Muscle of arm (tissue), 12 donors: ENCODE measurements around the gene PARD3. TPM values are rescaled to one million over a fixed set of nuclear protein-coding genes. Genes with fewer than 3 reads are reported as not detected.

ENCODE experiments used
- DNase-seq: peaks from one replicate; pipeline ENCODE4 v3.0.0-alpha.2; 2013
- polyA plus RNA-seq, 12 donors: library from polyadenylated mRNA; unstranded; fragments of 120-200 nt; gene quantifications; one replicate each; pipeline ENCODE4 v1.2.1, GENCODE V29; 2013; ENCODE audit not compliant: insufficient read length in 12 of 12

PARD3 gene
- polyA plus RNA-seq, 12 donors: 40.7 to 93.0 (median 44.5) TPM; not detected in 1

DNA sequence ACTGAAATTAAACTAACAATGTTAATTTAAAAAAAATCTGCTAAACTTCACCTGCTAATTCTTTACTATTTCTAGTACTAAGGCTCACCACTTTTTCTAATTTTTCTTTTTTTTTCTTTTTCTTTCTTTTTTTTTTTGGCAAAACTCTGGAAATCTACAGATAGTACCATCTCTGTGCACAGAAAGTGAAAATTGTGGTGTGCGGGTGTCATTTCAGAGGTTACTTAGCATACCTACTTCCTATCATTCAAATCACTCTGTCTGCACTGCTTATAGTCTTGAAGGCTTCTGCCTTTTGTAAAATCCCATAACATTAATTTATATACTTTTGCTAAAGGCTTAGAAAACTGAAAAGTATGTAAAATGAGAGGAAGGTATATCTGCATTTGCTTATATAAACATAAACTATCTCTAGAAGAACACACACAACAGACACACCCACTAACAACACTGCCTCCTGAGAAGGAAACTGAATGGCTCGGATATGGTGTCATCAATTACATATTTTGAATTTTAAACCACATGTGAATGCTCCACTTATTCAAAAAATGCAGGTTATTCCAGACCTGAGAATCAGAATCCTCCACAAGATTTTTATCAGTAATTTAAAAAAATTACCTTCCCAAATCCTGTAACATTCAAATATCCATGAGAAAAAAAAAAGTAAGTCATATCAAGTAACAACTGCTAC is 229.5 kb downstream of the PARD3 start:
- no peak for DNase-seq

DNA sequence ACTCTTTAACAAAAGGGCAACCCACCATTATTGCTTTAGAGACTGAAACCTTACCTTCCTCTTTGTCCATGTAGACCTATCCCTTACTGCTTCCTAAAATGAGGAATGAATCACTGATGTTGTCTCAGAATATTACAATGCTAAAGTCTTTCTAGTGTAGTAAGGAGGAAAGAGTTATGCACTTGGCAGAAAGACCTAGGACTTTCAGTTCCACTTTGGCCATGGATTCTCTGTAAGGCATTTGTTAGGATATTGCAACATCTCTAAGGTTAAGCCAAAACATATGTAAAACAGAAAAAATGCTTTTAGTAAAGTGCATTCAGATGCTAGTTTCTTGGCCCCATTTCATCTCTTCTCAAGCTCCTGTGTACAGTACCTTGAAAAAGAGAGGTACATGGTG is 230.9 kb downstream of the PARD3 start:
- peak; percentile 77 for DNase-seq

DNA sequence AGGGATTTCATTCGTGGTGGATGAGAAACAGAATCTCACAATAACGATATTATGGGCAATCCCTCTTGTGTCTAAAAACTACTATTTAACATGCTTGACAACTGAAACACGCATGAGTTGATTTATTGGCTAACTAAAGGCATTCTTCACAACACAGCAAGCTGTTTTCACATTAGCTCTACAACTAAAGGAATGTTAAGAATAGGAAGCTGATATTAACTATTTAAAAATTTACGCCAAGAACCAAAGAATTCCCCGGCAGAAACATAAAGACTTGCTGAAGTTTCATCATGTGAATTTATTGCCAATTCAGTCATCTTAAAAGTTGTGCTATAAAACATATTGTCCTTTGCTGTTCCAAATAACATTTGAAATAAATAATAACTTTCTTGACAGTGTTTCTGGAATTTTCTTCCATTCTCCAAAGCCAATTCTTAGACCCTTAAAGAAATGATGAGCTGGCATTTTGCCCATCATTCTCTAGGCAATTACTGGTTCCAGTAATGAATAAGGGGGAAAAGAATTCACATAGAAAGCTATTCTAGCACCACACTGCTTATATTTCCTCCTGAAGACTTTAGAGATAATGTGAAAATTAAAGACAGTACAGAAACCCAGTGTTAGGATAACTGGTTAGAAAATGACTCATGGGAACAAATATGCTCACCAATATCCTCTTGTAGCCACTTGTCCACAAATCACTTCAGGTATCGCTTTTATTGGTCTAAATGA is 233.1 kb downstream of the PARD3 start:
- DNase-seq: peak; percentile 75

DNA sequence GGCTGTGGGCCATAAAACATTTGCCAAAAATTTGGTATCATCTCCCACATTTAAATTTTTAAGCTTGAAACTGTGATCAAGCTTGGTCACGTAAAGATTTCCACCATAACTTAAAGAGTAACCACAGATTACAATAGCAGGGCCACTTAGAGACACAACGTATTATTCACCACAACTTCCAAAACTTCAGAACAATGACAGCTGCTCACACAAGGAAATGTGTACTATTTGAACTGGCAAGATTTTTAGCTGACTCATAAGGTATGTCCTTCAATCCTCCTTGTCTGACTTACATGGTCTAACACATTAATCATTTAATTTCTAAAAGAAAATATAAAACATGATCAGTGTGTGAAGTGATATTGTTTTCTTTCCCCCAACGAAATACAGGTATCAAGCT is 234.5 kb downstream of the PARD3 start:
- no peak for DNase-seq

DNA sequence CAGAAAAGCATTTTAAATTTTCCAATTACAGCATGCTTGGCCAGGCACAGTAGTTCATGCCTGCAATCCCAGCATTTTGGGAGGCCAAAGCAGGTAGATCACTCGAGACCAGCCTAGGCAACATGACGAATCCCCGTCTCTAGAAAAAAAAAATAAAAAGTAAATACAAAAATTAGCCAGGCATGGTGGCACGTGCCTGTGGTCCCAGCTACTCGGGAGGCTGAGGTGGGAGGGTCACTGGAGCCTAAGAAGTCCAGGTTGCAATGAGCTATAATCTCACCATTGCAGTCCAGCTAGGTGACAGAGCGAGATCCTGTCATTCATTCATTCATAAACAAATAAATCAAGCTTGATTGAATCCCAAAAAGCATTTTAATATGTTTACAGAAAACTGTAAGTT is 234.9 kb downstream of the PARD3 start:
- no peak for DNase-seq

DNA sequence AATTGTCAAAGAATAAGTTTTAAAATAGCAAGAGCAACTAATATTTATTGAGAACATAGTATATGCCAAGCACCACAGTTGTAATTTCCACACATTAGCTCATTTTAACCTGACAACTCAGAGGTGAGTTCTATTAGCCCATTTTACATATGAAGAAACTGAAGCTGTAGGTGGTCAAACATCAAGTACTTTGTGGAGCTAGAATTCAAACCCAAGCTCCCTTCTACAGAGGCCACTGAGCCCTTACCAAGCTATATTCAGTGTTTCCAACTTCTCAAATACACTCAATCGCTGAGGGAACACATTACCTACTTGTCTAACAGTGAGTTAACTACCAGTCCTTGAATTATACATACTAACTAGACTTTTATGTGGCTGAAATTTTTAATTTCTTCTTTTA is 236.6 kb downstream of the PARD3 start:
- no peak for DNase-seq

DNA sequence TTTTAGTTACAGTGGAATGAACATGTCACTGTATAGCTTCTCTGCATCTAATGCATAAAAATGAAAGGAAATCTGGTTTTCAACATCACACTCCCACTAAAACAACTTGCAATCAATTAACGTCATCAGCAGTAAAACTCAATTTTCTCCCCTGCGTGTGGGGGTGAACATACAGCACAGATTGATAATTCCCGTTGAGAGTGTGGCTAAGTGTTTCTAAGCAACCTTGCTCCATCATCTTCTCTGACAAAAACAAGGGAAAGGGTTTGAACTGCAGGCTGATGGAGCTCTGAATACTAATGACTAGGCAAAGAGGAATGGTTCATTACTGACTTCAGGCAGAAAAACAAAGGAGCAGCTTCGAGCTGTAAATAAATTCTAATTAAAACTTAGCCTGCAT is 238.3 kb downstream of the PARD3 start:
- DNase-seq: no peak

DNA sequence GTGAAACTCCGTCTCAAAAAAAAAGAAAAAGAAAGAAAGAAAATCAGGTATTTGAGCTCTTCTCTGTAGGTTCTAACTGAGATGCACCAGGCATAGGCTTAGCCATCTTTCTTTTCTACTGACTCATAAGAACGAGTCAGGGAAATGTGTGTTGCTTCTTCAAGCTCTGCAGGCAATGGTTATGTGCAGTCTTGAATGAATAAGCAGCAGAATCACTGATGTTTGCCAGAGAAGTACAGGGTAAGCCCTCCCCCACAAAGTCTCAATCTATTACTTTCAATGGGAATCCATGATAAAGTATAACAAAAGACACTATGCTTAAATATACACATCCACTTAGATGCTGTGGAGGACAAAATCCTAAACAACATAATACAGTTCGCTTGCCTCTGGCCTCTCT is 239.2 kb downstream of the PARD3 start:
- no peak for DNase-seq

DNA sequence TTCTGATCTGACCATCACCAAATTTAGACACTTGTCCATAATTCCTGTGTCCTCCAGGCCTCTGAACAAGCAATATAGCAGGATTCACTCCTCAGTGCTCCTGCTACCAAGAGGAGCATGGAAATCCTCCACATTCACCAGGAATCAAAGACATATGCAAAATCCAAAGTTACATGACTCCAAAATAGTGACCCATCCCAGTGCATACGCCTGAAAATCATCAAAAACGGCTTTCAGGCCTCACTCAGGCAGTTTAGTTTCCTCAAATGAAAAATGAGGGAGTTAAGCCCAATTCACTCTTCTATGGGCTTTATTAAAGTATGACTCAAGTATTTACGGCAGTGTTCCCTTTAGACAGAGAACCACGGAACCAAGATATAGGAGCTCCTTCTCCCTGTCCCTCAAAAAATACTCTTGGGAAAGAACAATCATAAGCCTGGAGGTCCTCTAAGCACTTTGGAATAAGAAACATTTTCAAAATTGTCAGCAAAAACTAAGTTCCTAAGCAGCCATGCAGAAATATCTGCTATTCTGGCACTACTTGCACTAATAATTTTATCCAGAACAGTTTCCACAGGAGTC is 240.7 kb downstream of the PARD3 start:
- DNase-seq: peak; percentile 38

DNA sequence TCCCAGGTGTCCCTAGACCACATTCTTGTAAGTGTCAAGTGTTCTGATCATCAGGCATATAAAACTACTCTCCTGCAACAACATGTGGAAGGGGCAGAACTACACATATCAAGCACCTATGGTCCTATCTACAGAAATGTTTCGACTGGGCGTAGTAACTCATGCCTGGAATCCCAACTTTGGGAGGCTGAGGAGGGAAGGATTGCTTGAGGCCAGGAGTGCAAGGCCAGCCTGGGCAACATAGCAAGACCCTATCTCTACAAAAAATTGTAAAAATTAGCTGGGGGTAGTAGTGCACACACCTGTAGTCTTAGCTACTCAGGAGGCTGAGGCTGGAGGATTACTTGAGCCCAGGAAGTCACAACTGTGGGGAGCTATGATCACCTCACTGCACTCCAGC is 244.2 kb downstream of the PARD3 start:
- no peak for DNase-seq

DNA sequence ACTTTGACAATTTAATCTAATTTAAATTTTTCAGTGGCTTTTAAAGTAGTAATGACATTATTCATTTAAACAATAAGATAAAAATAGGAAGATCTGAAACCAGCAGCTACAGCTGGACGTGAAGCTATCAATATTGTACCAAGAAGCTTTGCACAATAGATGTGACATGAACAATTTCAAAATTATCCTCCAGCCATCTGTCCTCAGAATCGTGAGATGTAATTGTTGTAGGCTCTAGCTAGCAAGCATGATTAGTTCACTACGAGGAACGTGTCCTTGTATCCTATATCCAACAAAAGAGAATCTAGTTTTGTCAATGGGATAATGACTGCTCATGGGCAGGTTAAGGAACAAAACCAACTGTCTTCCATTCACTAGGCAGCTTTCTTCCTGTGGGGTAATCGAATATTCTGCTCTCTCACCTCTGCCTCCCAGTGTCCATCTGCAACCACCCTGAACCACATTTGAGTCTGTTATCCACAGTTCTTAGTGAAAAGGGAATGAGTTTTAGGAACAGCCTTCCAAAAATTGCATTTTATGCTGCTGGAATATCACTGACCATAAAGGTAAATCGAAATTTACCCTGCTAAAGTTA is 247.3 kb downstream of the PARD3 start:
- DNase-seq: no peak

DNA sequence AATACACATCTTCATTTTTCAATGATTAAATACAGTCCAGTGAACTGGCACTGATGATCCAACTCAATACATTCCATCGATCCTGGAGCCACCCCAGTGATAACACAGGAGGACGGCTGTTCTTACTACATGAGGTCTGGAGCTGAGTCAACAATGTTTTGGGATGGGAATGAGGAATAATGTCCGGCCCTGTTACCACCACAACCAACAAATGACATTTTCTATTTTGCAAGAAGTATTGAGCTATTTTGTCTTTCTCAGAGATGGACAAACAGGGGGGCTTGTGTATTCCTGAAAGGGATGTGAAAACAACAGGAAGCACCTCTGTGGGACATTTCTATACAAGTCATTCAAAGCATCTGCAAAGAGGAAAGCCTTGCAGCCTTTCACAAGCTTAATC is 249.2 kb downstream of the PARD3 start:
- no peak for DNase-seq

DNA sequence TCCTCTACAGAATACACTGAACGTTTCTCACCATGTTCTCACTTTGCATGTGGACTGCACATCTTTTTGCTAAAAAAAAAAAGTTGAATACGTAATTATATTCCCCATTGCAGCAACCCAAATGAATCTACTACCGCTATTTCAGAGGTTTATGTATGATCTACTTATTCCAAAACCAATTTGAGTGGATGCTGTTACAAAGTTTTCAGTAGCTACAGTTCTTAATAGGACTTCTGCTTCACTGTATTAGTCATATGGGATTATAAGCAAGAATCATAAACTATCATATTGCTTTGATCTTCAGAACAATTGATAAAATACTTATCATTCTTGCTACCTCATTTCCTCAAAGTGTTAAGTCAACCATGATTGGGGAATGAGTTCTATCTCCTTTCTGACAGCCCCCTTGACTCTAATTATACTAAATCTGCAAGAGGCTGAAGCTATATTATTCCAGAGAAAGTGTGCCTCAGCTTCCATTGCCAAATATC is 257.0 kb downstream of the PARD3 start:
- no peak for DNase-seq

DNA sequence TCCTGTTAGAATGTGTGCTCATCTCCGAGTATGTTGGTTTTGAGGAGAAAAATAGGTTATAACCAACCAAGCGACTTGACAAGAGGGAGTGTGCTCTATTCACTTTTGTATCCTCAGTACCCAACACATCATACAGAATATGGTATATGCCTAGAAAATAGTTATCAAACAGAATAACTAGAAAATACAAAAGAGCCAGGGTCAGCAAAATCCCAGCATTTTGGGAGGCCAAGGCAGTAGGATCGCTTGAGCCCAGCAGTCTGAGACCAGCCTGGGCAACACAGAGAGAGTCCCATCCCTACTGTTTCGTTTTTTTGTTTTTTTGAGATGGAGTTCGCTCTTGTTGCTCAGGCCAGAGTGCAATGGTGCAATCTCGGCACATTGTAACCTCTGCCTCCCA is 257.9 kb downstream of the PARD3 start:
- DNase-seq: no peak

DNA sequence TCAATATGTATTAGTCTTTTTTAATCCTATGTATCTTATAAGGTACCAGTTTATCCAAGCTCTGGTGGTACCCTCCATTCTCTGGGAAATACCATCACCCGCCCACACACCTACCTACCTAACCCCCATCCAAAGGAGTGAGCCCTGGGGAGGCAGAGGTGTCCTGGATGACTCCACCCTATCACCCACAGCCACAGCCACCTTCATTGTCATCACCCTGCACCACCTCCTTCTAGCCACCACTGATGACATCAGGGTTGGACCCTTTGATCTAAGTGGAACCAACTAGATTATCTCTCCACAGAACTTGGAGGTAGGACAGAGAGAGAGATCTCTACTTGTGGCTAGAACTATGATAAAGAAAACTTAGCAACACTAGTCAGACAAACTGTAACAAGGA is 259.4 kb downstream of the PARD3 start:
- DNase-seq: no peak

DNA sequence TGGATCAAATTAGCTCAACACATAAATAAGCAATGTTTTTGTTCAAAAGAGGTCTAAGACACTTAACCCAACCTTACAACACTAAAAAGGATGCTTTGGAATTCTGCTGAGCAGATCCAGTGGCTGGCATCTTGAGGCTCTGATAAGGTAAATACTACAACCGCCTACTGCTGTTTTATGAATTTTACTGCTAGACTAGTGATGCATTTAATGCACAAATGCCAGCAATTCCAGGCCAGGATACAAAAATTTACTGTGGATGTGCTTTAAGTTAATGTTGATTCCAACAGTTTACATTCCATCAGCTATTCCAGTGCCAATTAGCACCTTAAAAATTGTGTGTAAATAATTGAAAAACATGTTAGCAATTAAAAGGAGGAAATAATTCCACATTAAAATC is 261.3 kb downstream of the PARD3 start:
- DNase-seq: no peak

DNA sequence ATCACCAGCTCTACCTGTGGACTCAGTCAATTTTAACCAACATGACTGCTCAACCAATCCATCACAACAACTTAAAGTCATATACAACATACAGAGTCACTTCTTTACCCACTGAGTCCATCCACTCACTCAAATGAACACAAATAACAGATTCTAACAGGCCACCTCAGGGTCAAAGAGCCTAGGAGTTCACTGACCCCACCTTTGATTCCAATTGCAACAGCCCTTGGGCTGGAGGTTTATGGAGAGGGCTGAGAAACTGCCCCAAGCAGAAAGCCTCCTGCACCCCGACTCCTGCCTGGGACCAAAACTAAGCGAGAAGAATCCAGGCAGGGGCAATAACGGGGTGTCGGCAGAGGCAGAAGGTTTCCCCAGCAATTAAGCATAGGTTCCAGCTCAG is 263.8 kb downstream of the PARD3 start:
- DNase-seq: no peak

DNA sequence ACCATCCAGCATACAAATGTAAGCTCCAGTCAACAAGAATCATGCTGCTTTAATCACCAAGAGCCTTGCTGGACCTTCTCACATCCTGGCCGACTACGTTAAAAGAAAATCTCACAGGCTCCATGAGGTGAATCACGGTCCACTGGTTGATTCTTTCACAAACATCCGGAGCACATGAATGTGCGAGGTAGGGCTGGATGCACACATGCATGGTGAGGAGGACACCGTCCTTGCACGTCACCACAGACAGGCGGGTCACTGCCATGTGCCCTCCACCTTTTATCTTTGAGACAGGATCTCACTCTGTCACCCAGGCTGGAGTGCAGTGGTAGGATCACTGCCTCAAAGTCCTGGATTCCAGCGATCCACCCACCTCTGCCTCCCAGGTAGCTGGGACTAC is 265.1 kb downstream of the PARD3 start:
- no peak for DNase-seq

DNA sequence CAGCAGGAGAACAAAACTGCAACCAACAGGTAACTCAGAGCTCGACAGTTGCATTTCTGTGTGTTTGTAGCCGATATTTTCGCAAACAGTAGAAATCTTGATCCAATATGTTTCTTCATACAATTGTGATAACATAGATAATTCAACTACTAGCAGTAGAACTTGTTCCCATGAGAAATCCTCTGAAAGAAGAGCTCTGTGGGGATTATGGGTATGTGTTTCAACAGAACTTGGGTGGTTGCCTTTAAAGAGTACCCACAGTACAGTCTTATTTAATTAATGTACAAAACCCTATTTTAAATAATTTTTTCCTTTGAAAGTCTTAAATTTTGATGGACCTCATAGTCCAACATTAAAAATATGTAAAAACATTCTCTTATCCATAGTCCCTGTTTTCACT is 266.1 kb downstream of the PARD3 start:
- no peak for DNase-seq

DNA sequence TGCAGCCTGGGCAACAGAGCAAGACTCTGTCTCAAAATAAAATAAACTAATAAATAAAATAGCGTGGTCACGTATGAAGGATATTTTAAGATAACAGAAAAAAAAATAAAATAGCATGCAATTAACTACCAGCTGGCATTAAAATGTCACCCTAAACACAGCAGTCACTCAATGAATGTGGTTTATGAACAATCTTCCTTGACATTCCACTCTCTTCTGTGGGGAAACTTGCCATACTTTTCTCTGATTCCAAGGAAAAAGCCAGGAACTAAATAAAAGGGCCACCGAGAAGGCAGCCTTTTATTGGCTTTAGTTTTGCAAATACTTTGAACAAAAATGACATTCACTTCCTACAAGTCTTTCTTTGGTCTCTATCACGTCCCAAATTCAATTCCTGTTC is 266.6 kb downstream of the PARD3 start:
- no peak for DNase-seq

DNA sequence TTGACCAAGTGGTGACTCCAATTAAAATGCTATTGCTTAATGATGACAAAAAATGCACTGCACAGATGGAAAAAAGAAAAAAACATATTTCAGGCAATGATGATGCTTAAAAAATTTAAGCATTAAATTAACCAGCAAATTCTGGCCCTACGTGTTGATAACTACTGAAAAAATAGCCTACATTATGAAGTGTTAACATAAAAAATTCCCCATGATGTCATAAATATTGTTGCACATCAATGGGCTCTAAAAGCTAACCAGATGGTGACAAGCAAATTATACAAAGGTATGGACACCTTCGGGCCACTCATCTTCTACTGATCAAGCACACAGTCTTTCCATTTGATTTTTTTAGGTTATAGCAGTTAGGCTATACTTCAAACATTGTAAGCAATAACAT is 267.4 kb downstream of the PARD3 start:
- no peak for DNase-seq

DNA sequence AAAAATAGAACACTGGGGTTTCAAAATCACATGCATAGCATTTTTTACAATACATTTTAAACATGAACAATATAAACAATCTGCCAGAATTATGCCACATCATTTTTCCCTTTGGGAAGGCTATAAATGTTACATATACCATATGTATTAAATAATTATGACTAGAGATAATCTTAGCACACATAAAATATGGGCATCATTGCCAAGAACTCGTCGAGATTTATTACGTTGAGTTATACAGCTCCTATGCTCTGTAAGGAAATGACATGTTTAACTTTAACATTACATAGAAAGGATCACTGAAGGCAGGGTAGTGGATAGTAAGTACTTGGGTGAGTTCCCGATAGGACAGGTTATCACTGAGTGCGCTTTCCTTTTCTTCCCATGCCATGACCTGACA is 267.8 kb downstream of the PARD3 start:
- no peak for DNase-seq

DNA sequence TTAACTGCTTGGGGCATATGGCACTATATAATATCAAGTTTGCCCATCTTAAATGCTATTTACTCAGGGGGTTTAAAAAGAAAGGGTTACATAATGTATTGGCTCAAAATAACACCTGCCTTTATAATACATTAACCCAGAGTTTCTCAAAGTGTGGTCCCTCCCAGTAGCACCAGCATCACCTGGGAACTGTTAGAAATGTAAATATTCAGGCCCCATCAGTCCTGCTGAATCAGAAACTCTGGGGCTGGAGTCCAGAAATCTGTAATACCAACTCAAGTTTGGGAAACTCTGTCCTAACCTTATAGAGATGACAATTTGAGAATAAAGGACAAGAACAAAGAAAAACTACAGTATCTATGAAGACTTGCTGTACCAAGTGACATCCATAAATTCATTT is 270.7 kb downstream of the PARD3 start:
- DNase-seq: no peak
